Gastrocnemius medialis (tissue), 4 donors: ENCODE measurements around the gene SCP2. TPM values are rescaled to one million over a fixed set of nuclear protein-coding genes. Genes with fewer than 3 reads are reported as not detected.

Experiments
- ATAC-seq, 2 donors: fragments of 150-250 bp; one replicate each; pipeline ENCODE4 v1.9.1; 2016
- DNase-seq, 2 donors: peaks; one replicate each; pipeline ENCODE4 v3.0.0-alpha.2; 2019
- H3K27ac ChIP-seq, 4 donors: fragments of 200-600 bp; sonication (generic); 1 replicate in 1 of 4; 2 replicates in 3 of 4; pipeline ENCODE4 v1.5.1; 2016 to 2018; ENCODE audit warnings: mild to moderate bottlenecking in 2 of 4, moderate library complexity in 1 of 4
- H3K27me3 ChIP-seq, 3 donors: fragments of 200-600 bp; sonication (generic) in 2 of 3; 1 replicate in 1 of 3; 2 replicates in 2 of 3; pipeline versions ENCODE4 v1.5.1 to v1.6.0; 2016 to 2019; ENCODE audit warnings: mild to moderate bottlenecking in 1 of 3, moderate library complexity in 1 of 3
- H3K36me3 ChIP-seq, 2 donors: fragments of 200-600 bp; sonication (generic) in 1 of 2; one replicate each; pipeline ENCODE4 v1.5.1; 2017 to 2018
- H3K4me1 ChIP-seq, 2 donors: fragments of 200-600 bp; sonication (generic) in 1 of 2; one replicate each; pipeline ENCODE4 v1.5.1; 2016 to 2017; ENCODE audit warnings: mild to moderate bottlenecking in 2 of 2
- H3K4me3 ChIP-seq, 4 donors: fragments of 200-600 bp; sonication (generic) in 3 of 4; 1 replicate in 1 of 4; 2 replicates in 3 of 4; pipeline ENCODE4 v1.5.1; 2016 to 2019; ENCODE audit warnings: mild to moderate bottlenecking in 2 of 4
- H3K9me3 ChIP-seq, 3 donors: fragments of 200-600 bp; sonication (generic) in 2 of 3; 1 replicate in 1 of 3; 2 replicates in 2 of 3; pipeline ENCODE4 v1.5.1; 2016 to 2019
- CTCF ChIP-seq, 5 experiments: fragments of 450-650 bp in 3 of 5; fragments of 200-600 bp in 2 of 5; sonication (generic) in 2 of 5; IDR thresholded peaks in 4 of 5; conservative IDR thresholded peaks in 1 of 5; 1 replicate in 4 of 5; 2 replicates in 1 of 5; pipeline ENCODE4 v1.5.1; 2016 to 2019; ENCODE audit warnings: antibody characterized with exemption in 5 of 5, mild to moderate bottlenecking in 3 of 5, moderate library complexity in 3 of 5
- POLR2A ChIP-seq, 2 donors: fragments of 450-650 bp; IDR thresholded peaks; one replicate each; pipeline ENCODE4 v1.6.1; 2017; ENCODE audit warnings: antibody characterized with exemption in 2 of 2, mild to moderate bottlenecking in 2 of 2, moderate library complexity in 2 of 2
- in situ Hi-C, 4 donors: fragments of 200-750 bp; cut with MboI; loops; one replicate each; pipeline versions ENCODE4 v1.15.0 to v1.8.0; 2017; ENCODE audit warnings: low sequenced_read_pairs in 4 of 4
- intact Hi-C: fragments of 100-400 bp; cut with DNase I; formaldehyde crosslinking; loops from one replicate; pipeline ENCODE4 v1.15.1; 2023; ENCODE audit warnings: low total_unique reads
- total RNA-seq, 4 donors: library from RNA; depleted of rRNA; stranded (reverse); fragments of >200 nt; gene quantifications; one replicate each; pipeline versions ENCODE4 v1.1.0 to v1.2.3, GENCODE V29; 2016

The SCP2 gene
- total RNA-seq, 4 donors from 2014 or later, result 44.6 to 75.4 (median 61.1) TPM

- no peaks in the 10 kb centered on the region for H3K9me3 ChIP-seq
- in situ Hi-C loops, result loop anchor here in 2 of 4 donors (25.0 kb wide), 1 partner anchor 283 kb away; the partner anchor contains the start of gene CPT2 (in 2 of the 2)
- DNase-seq (no peak), ATAC-seq (no peak)
- TF ChIP-seq POLR2A (IDR thresholded peaks at IDR 0.05) (no peak), CTCF (IDR thresholded peaks at IDR 0.05 in 4 of 5, conservative IDR thresholded peaks at IDR 0.05 in 1 of 5) (no peak)
- peaks cover 21 to 22% of the 10 kb centered on the region in 2 donors for H3K4me1 ChIP-seq
- intact Hi-C loops, result no loop called here
- H3K36me3 ChIP-seq, result peaks cover 0 to 10% of the 10 kb centered on the region in 2 donors
- no peaks in the 10 kb centered on the region for H3K27me3 ChIP-seq
- peak overlapping the region; percentile 79 to 94 (median 86) for H3K27ac ChIP-seq
- H3K4me3 ChIP-seq, result no peak overlapping the region
These were observed 22.7 kb upstream of the SCP2 start for GRCh38 chr1:52904208-52904926.

GRCh38 chr1:52904927-52905698 is 22.0 kb upstream of the SCP2 start:
- intact Hi-C loops, result loop anchor here (1.0 kb wide), 1 partner anchor 16 kb away; the partner anchor contains the start of gene ECHDC2
- peak overlapping the region; percentile 79 to 94 (median 86) for H3K27ac ChIP-seq

GRCh38 chr1:52906135-52906603 is 20.9 kb upstream of the SCP2 start:
- in situ Hi-C loops (loop anchor here in 2 of 4 donors (25.0 kb wide), 1 partner anchor 281 kb away; the partner anchor contains the start of gene CPT2 (in 2 of the 2)), intact Hi-C loops (no loop called here)
- Histone ChIP-seq H3K27me3 (no peaks in the 10 kb centered on the region), H3K9me3 (no peaks in the 10 kb centered on the region), H3K4me1 (peaks cover 21 to 22% of the 10 kb centered on the region in 2 donors), H3K4me3 (no peak overlapping the region), H3K27ac (peak overlapping the region; percentile 79 to 94 (median 86)), H3K36me3 (peaks cover 0 to 10% of the 10 kb centered on the region in 2 donors)
- peak; percentile 11 to 23 for ATAC-seq
- DNase-seq, result peak in 1 of 2 donors; percentile 39
- TF ChIP-seq CTCF (IDR thresholded peaks at IDR 0.05 in 4 of 5, conservative IDR thresholded peaks at IDR 0.05 in 1 of 5), result no peak
- TF ChIP-seq POLR2A (IDR thresholded peaks at IDR 0.05), result no peak

More at GRCh38 chr1:52904927-52905698, 22.0 kb upstream of the SCP2 start:
- in situ Hi-C loops, result loop anchor here in 2 of 4 donors (25.0 kb wide), 1 partner anchor 282 kb away; the partner anchor contains the start of gene CPT2 (in 2 of the 2)
- peak; percentile 75 to 89 for DNase-seq
- Histone ChIP-seq H3K27me3 (no peaks in the 10 kb centered on the region), H3K36me3 (peaks cover 0 to 10% of the 10 kb centered on the region in 2 donors), H3K4me3 (peak overlapping the region in 3 of 4 donors; percentile 5 to 25 (median 5)), H3K4me1 (peaks cover 21 to 22% of the 10 kb centered on the region in 2 donors), H3K9me3 (no peaks in the 10 kb centered on the region)
- TF ChIP-seq CTCF (IDR thresholded peaks at IDR 0.05 in 4 of 5, conservative IDR thresholded peaks at IDR 0.05 in 1 of 5) (peak in 3 of 5 experiments; percentile 7 to 42 (median 36)), POLR2A (IDR thresholded peaks at IDR 0.05) (peak in 1 of 2 donors; percentile 25)
- ATAC-seq, result peak; percentile 99

- H3K36me3 ChIP-seq, result peaks cover 0 to 10% of the 10 kb centered on the region in 2 donors
- ATAC-seq (no peak), DNase-seq (no peak)
- no peaks in the 10 kb centered on the region for H3K9me3 ChIP-seq
- no peaks in the 10 kb centered on the region for H3K27me3 ChIP-seq
- H3K4me1 ChIP-seq, result peaks cover 21 to 22% of the 10 kb centered on the region in 2 donors
- in situ Hi-C loops (loop anchor here in 2 of 4 donors (25.0 kb wide), 1 partner anchor 280 kb away; the partner anchor contains the start of gene CPT2 (in 2 of the 2)), intact Hi-C loops (no loop called here)
- TF ChIP-seq POLR2A (IDR thresholded peaks at IDR 0.05) (no peak), CTCF (IDR thresholded peaks at IDR 0.05 in 4 of 5, conservative IDR thresholded peaks at IDR 0.05 in 1 of 5) (no peak)
- no peak overlapping the region for H3K4me3 ChIP-seq
- H3K27ac ChIP-seq, result peak overlapping the region; percentile 21 to 94 (median 57)
These were observed 19.8 kb upstream of the SCP2 start for GRCh38 chr1:52907068-52907811.
